Trophoblast cell (in vitro differentiated cells and primary cell): Measurements from ENCODE around the gene C18orf63.

Source experiments
- DNase-seq, 2 donors: peaks; one replicate each; pipeline ENCODE4 v3.0.0-alpha.2; 2016
- H2AFZ ChIP-seq: 2 replicates; pipeline ENCODE4 v1.6.1; 2013; ENCODE audit warnings: low read length, moderate library complexity, mild to moderate bottlenecking; ENCODE audit not compliant: insufficient read depth, poor library complexity
- H2AK5ac ChIP-seq: 2 replicates; pipeline ENCODE4 v1.6.1; 2013; ENCODE audit warnings: mild to moderate bottlenecking, low read length
- H2BK120ac ChIP-seq: 2 replicates; pipeline ENCODE4 v1.6.1; 2013; ENCODE audit warnings: low read length, mild to moderate bottlenecking, moderate library complexity; ENCODE audit not compliant: insufficient read depth, poor library complexity
- H2BK12ac ChIP-seq: 2 replicates; pipeline ENCODE4 v1.6.1; 2013; ENCODE audit warnings: mild to moderate bottlenecking, low read length, moderate library complexity
- H2BK5ac ChIP-seq: 2 replicates; pipeline ENCODE4 v1.6.1; 2013; ENCODE audit warnings: low read length, low read depth, moderate library complexity, mild to moderate bottlenecking; ENCODE audit not compliant: poor library complexity
- H3K14ac ChIP-seq: 2 replicates; pipeline ENCODE4 v1.6.1; 2013; ENCODE audit warnings: mild to moderate bottlenecking, low read length
- H3K18ac ChIP-seq: 2 replicates; pipeline ENCODE4 v1.6.1; 2013; ENCODE audit warnings: mild to moderate bottlenecking, low read length
- H3K23ac ChIP-seq: 2 replicates; pipeline ENCODE4 v1.6.1; 2013; ENCODE audit warnings: low read length
- H3K27ac ChIP-seq: 2 replicates; pipeline ENCODE4 v1.5.1; 2013; ENCODE audit warnings: low read depth, mild to moderate bottlenecking, inconsistent platforms, low read length, moderate library complexity
- H3K27me3 ChIP-seq: 2 replicates; pipeline ENCODE4 v1.6.1; 2013; ENCODE audit warnings: inconsistent platforms, mild to moderate bottlenecking, low read length, moderate library complexity; ENCODE audit not compliant: insufficient read depth
- H3K36me3 ChIP-seq, 2 experiments: 1 replicate in 1 of 2; 2 replicates in 1 of 2; pipeline ENCODE4 v1.6.1; 2013; ENCODE audit warnings: low read length in 2 of 2, mild to moderate bottlenecking in 2 of 2, moderate library complexity in 1 of 2; ENCODE audit not compliant: insufficient read depth in 2 of 2, control insufficient read depth in 1 of 2
- H3K4ac ChIP-seq: 2 replicates; pipeline ENCODE4 v1.6.1; 2013; ENCODE audit warnings: low read depth, mild to moderate bottlenecking, low read length, moderate library complexity
- H3K4me1 ChIP-seq, 2 experiments: 1 replicate in 1 of 2; 2 replicates in 1 of 2; pipeline ENCODE4 v1.6.1; 2013; ENCODE audit warnings: low read length in 2 of 2, mild to moderate bottlenecking in 2 of 2, moderate library complexity in 1 of 2; ENCODE audit not compliant: insufficient read depth in 2 of 2, control insufficient read depth in 1 of 2
- H3K4me2 ChIP-seq: 2 replicates; pipeline ENCODE4 v1.6.1; 2013; ENCODE audit warnings: inconsistent platforms, mild to moderate bottlenecking, low read length, moderate library complexity
- H3K4me3 ChIP-seq: 2 replicates; pipeline ENCODE4 v1.5.1; 2013; ENCODE audit warnings: mild to moderate bottlenecking, low read depth, low read length, inconsistent platforms
- H3K79me1 ChIP-seq: one replicate; pipeline ENCODE4 v1.6.1; 2013; ENCODE audit warnings: low read length
- H3K79me2 ChIP-seq: 2 replicates; pipeline ENCODE4 v1.6.1; 2013; ENCODE audit warnings: low read length, mild to moderate bottlenecking; ENCODE audit not compliant: control insufficient read depth, insufficient read depth, poor library complexity
- H3K9ac ChIP-seq: 2 replicates; pipeline ENCODE4 v1.6.1; 2013; ENCODE audit warnings: mild to moderate bottlenecking, low read length
- H3K9me3 ChIP-seq: 2 replicates; pipeline ENCODE4 v1.6.1; 2013; ENCODE audit warnings: low read depth, mild to moderate bottlenecking, control low read depth, inconsistent platforms, low read length; ENCODE audit not compliant: insufficient read depth
- H4K12ac ChIP-seq: 2 replicates; pipeline ENCODE4 v1.6.1; 2013; ENCODE audit warnings: low read depth, mild to moderate bottlenecking, low read length, moderate library complexity
- H4K8ac ChIP-seq: 2 replicates; pipeline ENCODE4 v1.6.1; 2013; ENCODE audit warnings: low read depth, mild to moderate bottlenecking, low read length, moderate library complexity
- H4K91ac ChIP-seq: one replicate; pipeline ENCODE4 v1.6.1; 2013; ENCODE audit warnings: low read depth, mild to moderate bottlenecking, low read length, moderate library complexity
- WGBS: extraction: QIAGEN DNeasy Blood & Tissue Kit; methylation state at CpG from one replicate; pipeline ENCODE4 v1.1.7; 2013; ENCODE audit warnings: missing lambda C conversion rate; ENCODE audit not compliant: insufficient read length, insufficient coverage; ENCODE audit errors: extremely low coverage; 5-methylcytosine and 5-hydroxymethylcytosine counted together

C18orf63 gene

GRCh38 chr18:74397572-74397971, 81.9 kb downstream of the C18orf63 start:
- Histone ChIP-seq H3K27ac (no peak overlapping the region), H3K9ac (no peak overlapping the region), H4K12ac (no peak overlapping the region), H3K14ac (no peak overlapping the region), H3K4ac (no peak overlapping the region), H3K36me3 (no peaks in the 10 kb centered on the region), H2AK5ac (no peak overlapping the region), H3K23ac (no peak overlapping the region), H3K4me2 (no peak overlapping the region), H2AFZ (no peak overlapping the region), H4K91ac (no peak overlapping the region), H3K79me1 (no peaks in the 10 kb centered on the region), H3K4me3 (no peak overlapping the region), H2BK12ac (no peak overlapping the region), H3K79me2 (no peaks in the 10 kb centered on the region), H2BK5ac (no peak overlapping the region), H2BK120ac (no peak overlapping the region), H4K8ac (no peak overlapping the region), H3K4me1 (peaks cover 0 to 2% of the 10 kb centered on the region in 2 experiments), H3K18ac (no peak overlapping the region), H3K9me3 (peaks cover 2% of the 10 kb centered on the region), H3K27me3 (no peaks in the 10 kb centered on the region)
- WGBS, result no CpG with 5 or more reads among the region's 7 CpGs
- DNase-seq, result no peak

- Histone ChIP-seq H3K9me3 (peaks cover 2% of the 10 kb centered on the region), H3K14ac (no peak overlapping the region)
Observed at GRCh38 chr18:74399091-74399887, 83.7 kb downstream of the C18orf63 start.

GRCh38 chr18:74400813-74401212, 85.2 kb downstream of the C18orf63 start:
- WGBS, result no CpG with 5 or more reads among the region's 4 CpGs
- Histone ChIP-seq H3K23ac (no peak overlapping the region), H3K4ac (no peak overlapping the region), H3K79me1 (no peaks in the 10 kb centered on the region), H4K91ac (no peak overlapping the region), H3K14ac (no peak overlapping the region), H3K18ac (no peak overlapping the region), H2BK120ac (no peak overlapping the region), H3K27ac (no peak overlapping the region), H3K4me2 (no peak overlapping the region), H3K4me3 (no peak overlapping the region), H3K36me3 (no peaks in the 10 kb centered on the region), H2BK5ac (no peak overlapping the region), H3K9ac (no peak overlapping the region), H2BK12ac (no peak overlapping the region), H3K27me3 (no peaks in the 10 kb centered on the region), H2AK5ac (no peak overlapping the region), H4K8ac (no peak overlapping the region), H3K79me2 (no peaks in the 10 kb centered on the region), H2AFZ (no peak overlapping the region), H3K9me3 (peaks cover under 1% of the 10 kb centered on the region), H4K12ac (no peak overlapping the region), H3K4me1 (peaks cover 4 to 7% of the 10 kb centered on the region in 2 experiments)
- DNase-seq, result no peak

More at GRCh38 chr18:74399091-74399887, 83.7 kb downstream of the C18orf63 start:
- H2BK120ac ChIP-seq, result no peak overlapping the region
- H3K79me1 ChIP-seq, result no peaks in the 10 kb centered on the region
- H2AFZ ChIP-seq, result no peak overlapping the region
- no peak overlapping the region for H3K4ac ChIP-seq
- no peak overlapping the region for H3K23ac ChIP-seq
- H4K12ac ChIP-seq, result no peak overlapping the region
- H3K4me2 ChIP-seq, result no peak overlapping the region
- no peak overlapping the region for H3K9ac ChIP-seq
- H3K79me2 ChIP-seq, result no peaks in the 10 kb centered on the region
- no peak overlapping the region for H2BK12ac ChIP-seq
- DNase-seq, result no peak
- no peak overlapping the region for H2BK5ac ChIP-seq
- no peak overlapping the region for H3K27ac ChIP-seq
- no peak overlapping the region for H3K18ac ChIP-seq
- no peak overlapping the region for H2AK5ac ChIP-seq
- no peak overlapping the region for H4K91ac ChIP-seq
- WGBS, result no CpG with 5 or more reads among the region's 14 CpGs
- no peaks in the 10 kb centered on the region for H3K27me3 ChIP-seq
- no peak overlapping the region for H4K8ac ChIP-seq
- no peaks in the 10 kb centered on the region for H3K36me3 ChIP-seq
- peaks cover 4 to 7% of the 10 kb centered on the region in 2 experiments for H3K4me1 ChIP-seq
- no peak overlapping the region for H3K4me3 ChIP-seq

GRCh38 chr18:74402806-74403433, 87.3 kb downstream of the C18orf63 start:
- Histone ChIP-seq H3K36me3 (no peaks in the 10 kb centered on the region), H3K27me3 (no peaks in the 10 kb centered on the region), H3K18ac (no peak overlapping the region), H3K4me3 (no peak overlapping the region), H3K4me2 (no peak overlapping the region), H3K23ac (no peak overlapping the region), H3K14ac (no peak overlapping the region), H3K79me2 (no peaks in the 10 kb centered on the region), H3K4me1 (peaks cover 4 to 7% of the 10 kb centered on the region in 2 experiments), H4K8ac (no peak overlapping the region), H2BK120ac (no peak overlapping the region), H4K91ac (no peak overlapping the region), H2BK5ac (no peak overlapping the region), H3K9me3 (no peaks in the 10 kb centered on the region), H3K9ac (no peak overlapping the region), H3K27ac (no peak overlapping the region), H2AFZ (no peak overlapping the region), H4K12ac (no peak overlapping the region), H2BK12ac (no peak overlapping the region), H2AK5ac (no peak overlapping the region), H3K4ac (peak overlapping the region; percentile 14), H3K79me1 (no peaks in the 10 kb centered on the region)
- peak; percentile 43 to 61 for DNase-seq
- WGBS, result no CpG with 5 or more reads among the region's 9 CpGs
